Measurements from ENCODE around the gene GABBR2. TPM values are rescaled to one million over a fixed set of nuclear protein-coding genes. Genes with fewer than 3 reads are reported as not detected.

Gene GABBR2
- total and polyA plus RNA-seq, 9 of the 15 experiments (the other 6 are each of a cell fraction or from before 2014, with no cell fraction given): 0.15 to 1.9 (median 0.32) TPM

- Histone ChIP-seq H3K79me2 (ENCODE audit: control insufficient read depth, insufficient read depth, low read length) (no peaks in the 10 kb centered on the region), H3K4me3 (no peak overlapping the region), H3K9me1 (ENCODE audit: control insufficient read depth, insufficient read depth, low read length) (no peaks in the 10 kb centered on the region), H3K9ac (ENCODE audit: insufficient read depth in 1 of 2, low read depth in 2 of 2, low read length in 2 of 2) (no peak overlapping the region; a peak in 2 of 4 replicates), H4K20me1 (replicated peaks; ENCODE audit: control insufficient read depth, insufficient read depth, low read length) (no peaks in the 10 kb centered on the region), H3K36me3 (ENCODE audit: control insufficient read depth, insufficient read depth, low read length) (no peaks in the 10 kb centered on the region), H3K4me2 (ENCODE audit: insufficient read depth, low read length) (no peak overlapping the region), H3K4me1 (replicated peaks in 1 of 2; ENCODE audit: control insufficient read depth in 2 of 2, insufficient read depth in 2 of 2, low read length in 2 of 2) (peaks cover 20 to 23% of the 10 kb centered on the region in 2 experiments; a peak in 4 of 5 replicates), H3K9me3 (replicated peaks; ENCODE audit: control insufficient read depth, insufficient read depth, low read depth, low read length) (no peaks in the 10 kb centered on the region), H3K27ac (ENCODE audit: extremely low read depth, low read depth, low read length) (no peak overlapping the region), H3K27me3 (ENCODE audit: control insufficient read depth in 2 of 2, insufficient read depth in 2 of 2, low read length in 2 of 2) (no peaks in the 10 kb centered on the region), H2AFZ (ENCODE audit: low read depth, low read length) (peak overlapping the region; percentile 64; the same call in 1 of the 2 replicates)
- no TSS peak for BruUV-seq (replicated peaks)
- intact Hi-C loops (cut with micrococcal nuclease) (no loop called here), in situ Hi-C loops (cut with MboI) (loop anchor here (25.0 kb wide), 1 partner anchor 214 kb away; no protein-coding TSS in a partner anchor)
- CTCF ChIA-PET (ENCODE audit: low intra/inter-chr PET ratio): no interaction called here
- FAIRE-seq (no peak), DNase-seq (ENCODE audit: extremely low read depth in 1 of 4, low spot score in 3 of 4) (no peak), ATAC-seq (no peak)
- WGBS (ENCODE audit: insufficient coverage, low coverage, missing lambda C conversion rate): 84% methylated on average over 10 of the region's 11 CpGs
- POLR2A ChIA-PET: no interaction called here
- no peak for TF ChIP-seq JUND (IDR thresholded peaks at IDR 0.05; ENCODE audit: borderline replicate concordance, low read depth, low read length)
- TF ChIP-seq JUND (tag; IDR thresholded peaks at IDR 0.05; ENCODE audit: borderline replicate concordance, low read depth, low read length): no peak
- no peak for TF ChIP-seq STAT5A (IDR thresholded peaks at IDR 0.05; ENCODE audit: borderline replicate concordance, low read length)
- TF ChIP-seq HNRNPK (IDR thresholded peaks at IDR 0.05; ENCODE audit: low read depth, low read length, poor library complexity, severe bottlenecking): no peak
- no peak for TF ChIP-seq ZNF407 (IDR thresholded peaks at IDR 0.05; ENCODE audit: low read depth)
- TF ChIP-seq ZNF134 (CRISPR knock-in tag; conservative IDR thresholded peaks at IDR 0.05): no peak
- TF ChIP-seq ZFP36 (IDR thresholded peaks at IDR 0.05; ENCODE audit: low read depth, low read length, partially characterized antibody): no peak
- no peak for TF ChIP-seq PREB (CRISPR knock-in tag; IDR thresholded peaks at IDR 0.05)
- TF ChIP-seq IRF1 (CRISPR knock-in tag; IDR thresholded peaks at IDR 0.05; ENCODE audit: borderline replicate concordance): no peak
- no peak for TF ChIP-seq ZNF165 (CRISPR knock-in tag; IDR thresholded peaks at IDR 0.05; ENCODE audit: borderline replicate concordance)
- no peak for TF ChIP-seq RBM25 (IDR thresholded peaks at IDR 0.05; ENCODE audit: low read depth, low read length, severe bottlenecking)
Observed at GRCh38 chr9:98323051-98323830, 385.5 kb downstream of the GABBR2 start.

Measured in K562 (cell line).